Heart left ventricle (tissue), 16 donors: ENCODE results near the gene KLHL18. TPM values are rescaled to one million over a fixed set of nuclear protein-coding genes. Genes with fewer than 3 reads are reported as not detected.

Experiments
- ATAC-seq, 4 donors: fragments of 200-7000 bp; cut with Tn5 transposase; one replicate each; pipeline ENCODE4 v1.9.1; 2020 to 2022; ENCODE audit warnings: moderate library complexity in 4 of 4, mild to moderate bottlenecking in 3 of 4, moderate number of reproducible peaks in 1 of 4
- DNase-seq, 5 donors: peaks; one replicate each; pipeline ENCODE4 v3.0.0-alpha.2; 2020
- H3K27ac ChIP-seq, 12 donors: fragments of 200-600 bp; sonication (generic) in 4 of 12; one replicate each; pipeline versions ENCODE4 v1.5.0 to v1.8.0; 2016 to 2022; ENCODE audit warnings: mild to moderate bottlenecking in 2 of 12
- H3K27me3 ChIP-seq, 9 donors: fragments of 200-600 bp; sonication (generic) in 2 of 9; one replicate each; pipeline versions ENCODE4 v1.5.1 to v1.8.0; 2016 to 2022; ENCODE audit warnings: mild to moderate bottlenecking in 3 of 9
- H3K36me3 ChIP-seq, 9 donors: fragments of 200-600 bp; sonication (generic) in 2 of 9; one replicate each; pipeline versions ENCODE4 v1.5.0 to v1.8.0; 2018 to 2022; ENCODE audit warnings: mild to moderate bottlenecking in 2 of 9
- H3K4me1 ChIP-seq, 12 donors: fragments of 200-600 bp; sonication (generic) in 4 of 12; one replicate each; pipeline versions ENCODE4 v1.5.0 to v1.8.0; 2016 to 2022; ENCODE audit warnings: mild to moderate bottlenecking in 3 of 12
- H3K4me3 ChIP-seq, 12 donors: fragments of 200-600 bp; sonication (generic) in 4 of 12; one replicate each; pipeline versions ENCODE4 v1.5.0 to v1.8.0; 2017 to 2022; ENCODE audit warnings: mild to moderate bottlenecking in 9 of 12, moderate library complexity in 4 of 12
- H3K9me3 ChIP-seq, 12 donors: fragments of 200-600 bp; sonication (generic) in 4 of 12; one replicate each; pipeline versions ENCODE4 v1.5.0 to v1.8.0; 2016 to 2022; ENCODE audit warnings: mild to moderate bottlenecking in 1 of 12
- CTCF ChIP-seq, 12 donors: fragments of 200-600 bp; sonication (generic) in 4 of 12; IDR thresholded peaks; one replicate each; pipeline versions ENCODE4 v1.5.0 to v1.8.0; 2018 to 2022; ENCODE audit warnings: antibody characterized with exemption in 12 of 12, mild to moderate bottlenecking in 5 of 12
- POLR2A ChIP-seq, 2 donors: fragments of 450-650 bp; IDR thresholded peaks; one replicate each; pipeline ENCODE4 v1.6.1; 2017; ENCODE audit warnings: antibody characterized with exemption in 2 of 2, mild to moderate bottlenecking in 2 of 2, moderate library complexity in 2 of 2
- WGBS, 4 donors: extraction: QIAGEN DNeasy Blood & Tissue Kit in 2 of 4; methylation state at CpG; one replicate each; pipeline versions ENCODE4 v1.1.5 to v1.1.7; 2013 to 2018; 5-methylcytosine and 5-hydroxymethylcytosine counted together
- intact Hi-C, 10 donors: fragments of 100-400 bp; cut with DNase I; formaldehyde crosslinking; loops; one replicate each; pipeline versions ENCODE4 v1.11.1 to v1.14.2; 2022
- polyA plus RNA-seq, 2 donors: library from polyadenylated mRNA; stranded (reverse); fragments of 200-250 nt; gene quantifications; one replicate each; pipeline ENCODE4 v1.2.3, GENCODE V29; 2013
- total RNA-seq, 9 donors: library from RNA; depleted of rRNA in 2 of 9; stranded (reverse); fragments of >200 nt in 2 of 9; fragmentation: NEBNext Ultra II Directional in 3 of 9; extraction: Animal tissue kit (Norgen Biotek cat#: 25700) in 3 of 9; gene quantifications; one replicate each; pipeline versions ENCODE4 v1.1.0 to v1.2.4, GENCODE V29; 2016 to 2023
- donor health status: ischemic (EF 13 %, LVEDD 7.1; RV severe dilation, severe dysfunction).
- donor health status: healthy with polysubstance abuse.
- donor health status: DM: no; HTN: yes; CAD: no.
- donor health status: DM: no; HTN: no; CAD: no.
- donor health status: ischemic (EF 25% LVEDD 6.9; RV normal size, moderate dysfunction).
- donor health status: ischemic (EF 25% LVEDD 5.7; RV mildly dilated, moderate dysfunction).
- donor health status: healthy.
- donor health status: DM: yes; HTN: yes; CAD: no.
- donor health status: ischemic (EF 35%, LVEDD 5.7; RV mildly dilated, moderate dysfunction).
- donor health status: nonischemic (EF 11% LVEDD 7.7; RV severe dilation, severe dysfunction).
- donor health status: DM: yes; HTN: yes; CAD: no.
- donor health status: PGD.
- donor health status: ischemic (EF 29% LVEDD 5.4; RV normal size, mild dysfunction).
- donor health status: nonischemic (EF 23%, LVEDD 6.1; RV moderate dilation, normal function).

KLHL18 gene
- total and polyA plus RNA-seq, 11 donors, result 15.2 to 109 (median 45.9) TPM

- DNase-seq (no peak), ATAC-seq (no peak)
- H3K9me3 ChIP-seq, result no peaks in the 10 kb centered on the region
- H3K27me3 ChIP-seq, result no peaks in the 10 kb centered on the region
- no peaks in the 10 kb centered on the region for H3K4me1 ChIP-seq
- TF ChIP-seq POLR2A (IDR thresholded peaks at IDR 0.05) (no peak), CTCF (IDR thresholded peaks at IDR 0.05) (no peak)
- WGBS, 4 donors, result 87 to 89% (median 88%) methylated on average over 9 of the region's 9 CpGs
- no peak overlapping the region for H3K27ac ChIP-seq
- no peaks in the 10 kb centered on the region for H3K36me3 ChIP-seq
- intact Hi-C loops, result no loop called here
- H3K4me3 ChIP-seq, result no peak overlapping the region
Observed at GRCh38 chr3:47243419-47244147, 39.2 kb upstream of the KLHL18 start.

GRCh38 chr3:47244531-47245100, 38.1 kb upstream of the KLHL18 start:
- no peak for TF ChIP-seq CTCF (IDR thresholded peaks at IDR 0.05)
- no peak for TF ChIP-seq POLR2A (IDR thresholded peaks at IDR 0.05)
- H3K36me3 ChIP-seq, result no peaks in the 10 kb centered on the region
- ATAC-seq (no peak), DNase-seq (no peak)
- 89 to 92% (median 90%) methylated on average over 10 of the region's 10 CpGs for WGBS, 4 donors
- no peaks in the 10 kb centered on the region for H3K9me3 ChIP-seq
- H3K4me3 ChIP-seq, result no peak overlapping the region
- no peak overlapping the region for H3K27ac ChIP-seq
- H3K4me1 ChIP-seq, result no peaks in the 10 kb centered on the region
- no peaks in the 10 kb centered on the region for H3K27me3 ChIP-seq
- intact Hi-C loops, result no loop called here

GRCh38 chr3:47245271-47245670, 37.5 kb upstream of the KLHL18 start:
- Histone ChIP-seq H3K36me3 (no peaks in the 10 kb centered on the region), H3K4me3 (no peak overlapping the region), H3K9me3 (no peaks in the 10 kb centered on the region), H3K27me3 (no peaks in the 10 kb centered on the region), H3K27ac (no peak overlapping the region), H3K4me1 (no peaks in the 10 kb centered on the region)
- TF ChIP-seq POLR2A (IDR thresholded peaks at IDR 0.05) (no peak), CTCF (IDR thresholded peaks at IDR 0.05) (no peak)
- intact Hi-C loops, result no loop called here
- DNase-seq (no peak), ATAC-seq (no peak)
- WGBS, 4 donors, result 88 to 96% (median 91%) methylated on average over 2 of the region's 2 CpGs

- H3K4me1 ChIP-seq, result peaks cover 0 to 4% (median 0%) of the 10 kb centered on the region in 12 donors
- intact Hi-C loops, result no loop called here
- H3K36me3 ChIP-seq, result no peaks in the 10 kb centered on the region
- ATAC-seq, result no peak
- no peaks in the 10 kb centered on the region for H3K9me3 ChIP-seq
- H3K4me3 ChIP-seq, result no peak overlapping the region
- no peak for DNase-seq
- no peak for TF ChIP-seq CTCF (IDR thresholded peaks at IDR 0.05)
- TF ChIP-seq POLR2A (IDR thresholded peaks at IDR 0.05), result no peak
- 88 to 93% (median 91%) methylated on average over 6 to 14 of the region's 14 CpGs for WGBS, 4 donors
- no peak overlapping the region for H3K27ac ChIP-seq
- no peaks in the 10 kb centered on the region for H3K27me3 ChIP-seq
Observed at GRCh38 chr3:47247131-47248064, 35.3 kb upstream of the KLHL18 start.
